Cardiac septum (tissue), 1 donor: Measurements from ENCODE around the gene TMEM191B. TPM values are rescaled to one million over a fixed set of nuclear protein-coding genes. Genes with fewer than 3 reads are reported as not detected.
"Not testable (repeated sequence)": the region's sequence is repeated elsewhere in the genome, so short reads cannot be mapped to it uniquely, and the experiment has no call there.

Source experiments
- DNase-seq: peaks from one replicate; pipeline ENCODE4 v3.0.0-alpha.2; 2020; ENCODE audit warnings: low spot score
- intact Hi-C: fragments of 100-400 bp; cut with DNase I; formaldehyde crosslinking; loops from one replicate; pipeline ENCODE4 v1.14.0; 2022
- total RNA-seq: library from RNA; stranded (reverse); fragmentation: NEBNext Ultra II Directional; extraction: Animal tissue kit (Norgen Biotek cat#: 25700); gene quantifications from one replicate; pipeline ENCODE4 v1.2.1, GENCODE V29; 2021
- donor health status: DM: no; HTN: no; CAD: no.

The TMEM191B gene
- total RNA-seq, 1 donor from 2014 or later, result 0.62 TPM

DNA sequence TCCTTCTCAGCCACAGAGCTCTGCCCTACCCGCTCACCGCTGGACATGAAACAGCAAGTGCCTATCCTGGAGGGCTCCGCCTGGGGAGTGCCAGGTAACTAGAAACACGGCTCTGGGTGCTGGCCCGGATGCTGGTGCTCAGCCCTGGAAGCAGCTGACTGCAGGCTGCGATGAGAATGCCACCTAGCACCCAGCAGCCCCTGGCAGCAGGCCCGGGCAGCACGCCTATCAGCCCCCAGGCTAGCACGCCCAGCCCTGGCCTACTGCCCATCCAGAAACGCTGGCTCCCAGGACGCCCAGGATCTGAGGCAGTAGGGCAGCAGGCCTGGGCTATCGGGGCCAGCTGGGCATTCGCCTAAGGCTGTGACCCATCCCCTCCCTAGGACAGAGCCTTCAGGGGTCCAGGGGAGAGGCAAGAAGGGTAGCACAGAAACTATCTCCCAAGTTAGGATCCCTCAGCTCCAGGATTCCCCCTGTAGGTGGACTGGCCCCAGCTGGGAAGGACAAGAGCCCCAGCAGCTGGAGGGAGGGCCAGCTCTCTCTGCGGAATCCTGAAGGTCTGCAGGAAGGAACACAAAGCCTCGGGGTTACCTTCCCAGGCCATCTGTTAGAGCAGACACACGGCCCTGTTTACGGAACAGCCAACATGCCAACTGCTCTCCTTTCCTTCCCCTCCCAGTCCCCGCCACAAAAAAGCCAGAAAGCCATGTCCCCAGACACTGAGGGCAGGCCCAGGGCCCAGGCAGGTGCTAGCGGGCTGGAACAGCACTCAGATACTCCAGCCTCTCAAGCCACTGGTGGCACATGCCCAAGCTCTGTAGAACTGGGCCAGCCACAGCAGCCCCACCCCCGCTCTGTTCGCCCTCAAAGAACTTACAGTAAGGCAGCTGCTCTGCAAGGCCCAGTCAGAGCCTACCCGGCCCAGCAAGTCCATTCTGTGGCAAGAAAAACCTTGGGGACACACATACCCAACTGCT, 27.0 kb downstream of the TMEM191B start:
- intact Hi-C loops, result not testable (repeated sequence)

GRCh38 chr22:18558516-18558915, 30.9 kb downstream of the TMEM191B start:
- DNase-seq, intact Hi-C loops: not testable (repeated sequence)

More for the DNA sequence above, 27.0 kb downstream of the TMEM191B start:
- DNase-seq, result not testable (repeated sequence)

DNA sequence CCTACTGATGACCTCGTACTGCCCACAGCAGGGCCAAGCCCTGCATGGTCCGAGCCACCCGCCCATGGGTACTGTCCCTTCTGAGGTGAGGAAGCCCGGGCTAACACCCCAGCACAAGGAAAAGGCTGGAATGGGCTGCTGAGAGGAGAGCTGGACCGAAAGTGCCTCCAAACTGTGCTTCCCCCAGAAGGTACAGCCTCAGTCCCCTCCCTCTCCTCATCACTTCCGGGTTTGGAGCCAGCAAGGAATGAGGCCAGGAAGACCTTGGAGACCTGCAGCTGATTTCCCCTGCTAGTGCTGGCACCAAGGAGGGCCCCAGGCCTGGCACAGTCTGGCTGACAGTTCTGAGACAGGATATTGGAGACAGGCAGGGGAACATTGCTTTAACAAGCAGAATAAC, 31.3 kb downstream of the TMEM191B start:
- intact Hi-C loops, DNase-seq: not testable (repeated sequence)

DNA sequence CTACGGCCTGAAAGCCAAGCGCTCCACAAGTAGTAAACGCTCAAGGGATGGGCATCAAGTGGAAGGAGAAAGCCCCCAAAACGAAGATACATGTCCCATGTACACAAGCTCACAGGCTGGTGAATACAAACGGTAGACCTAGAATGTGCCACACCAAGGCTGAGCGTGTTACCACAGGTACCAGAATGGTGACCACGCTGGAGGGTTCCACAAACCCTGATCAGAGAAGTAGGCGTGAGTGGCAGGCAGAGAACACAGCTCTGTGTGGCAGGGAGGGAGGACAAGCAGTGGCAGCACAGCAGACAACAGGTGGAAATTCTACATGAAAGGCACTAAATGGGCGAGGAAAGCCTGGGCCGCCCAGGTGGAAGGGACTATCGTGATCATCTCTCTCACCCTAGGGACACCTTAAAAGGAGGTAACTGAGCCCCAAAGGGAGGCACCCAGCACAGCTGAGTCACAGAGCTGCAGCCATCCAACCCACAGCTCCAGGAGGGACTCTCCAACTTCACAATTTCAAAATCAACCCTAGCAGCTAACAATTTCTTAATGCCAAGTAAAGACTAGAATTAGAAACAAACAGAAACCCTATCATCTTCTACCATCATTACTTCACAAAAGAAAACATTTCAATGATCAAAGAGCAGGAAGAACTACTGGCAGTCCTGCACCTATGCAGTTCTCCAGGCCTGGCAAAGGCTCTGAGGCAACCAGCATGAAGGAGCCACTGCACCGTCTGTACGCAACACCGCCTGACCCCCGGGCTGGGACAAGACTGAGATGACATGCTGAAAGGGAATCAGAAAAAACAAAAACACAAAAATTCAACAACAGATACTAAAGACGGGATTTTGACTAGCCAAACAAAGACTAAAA, 32.7 kb downstream of the TMEM191B start:
- intact Hi-C loops, DNase-seq: not testable (repeated sequence)

DNA sequence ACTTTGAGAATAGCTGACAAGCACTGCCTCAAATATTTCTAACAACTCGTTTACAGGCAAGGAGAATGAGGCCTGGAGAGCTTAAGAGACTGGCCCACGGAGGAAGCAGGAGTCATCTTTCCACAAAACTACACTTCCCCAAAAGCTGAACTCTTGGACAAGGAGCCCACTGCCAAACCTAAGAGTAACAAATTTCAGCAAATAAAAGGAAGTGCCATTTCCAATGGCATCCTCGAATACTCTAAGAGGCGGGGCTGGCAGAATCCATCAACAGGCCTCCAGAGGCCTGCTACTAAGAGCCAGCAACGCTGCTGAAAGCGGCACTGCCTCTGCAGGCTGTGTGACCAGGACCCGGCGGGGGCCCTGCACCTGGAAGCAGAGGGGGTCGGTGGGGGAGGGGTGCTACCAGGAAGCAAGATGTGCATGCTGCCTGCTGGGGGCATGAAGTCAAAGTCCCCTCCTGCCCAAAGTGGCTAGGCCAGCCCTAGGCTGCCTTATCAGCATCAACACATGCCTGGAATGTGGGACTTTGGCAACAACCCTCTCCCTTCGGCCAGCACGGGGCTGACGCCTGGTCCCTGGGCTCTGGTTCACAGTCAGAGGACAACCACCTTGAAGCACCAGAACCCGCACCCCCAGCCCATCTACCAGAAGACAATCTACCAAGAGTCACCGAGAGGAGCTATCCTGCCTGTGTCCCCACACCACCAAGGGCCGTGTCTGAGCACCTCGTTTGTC, 43.1 kb downstream of the TMEM191B start:
- DNase-seq, intact Hi-C loops: not testable (repeated sequence)

DNA sequence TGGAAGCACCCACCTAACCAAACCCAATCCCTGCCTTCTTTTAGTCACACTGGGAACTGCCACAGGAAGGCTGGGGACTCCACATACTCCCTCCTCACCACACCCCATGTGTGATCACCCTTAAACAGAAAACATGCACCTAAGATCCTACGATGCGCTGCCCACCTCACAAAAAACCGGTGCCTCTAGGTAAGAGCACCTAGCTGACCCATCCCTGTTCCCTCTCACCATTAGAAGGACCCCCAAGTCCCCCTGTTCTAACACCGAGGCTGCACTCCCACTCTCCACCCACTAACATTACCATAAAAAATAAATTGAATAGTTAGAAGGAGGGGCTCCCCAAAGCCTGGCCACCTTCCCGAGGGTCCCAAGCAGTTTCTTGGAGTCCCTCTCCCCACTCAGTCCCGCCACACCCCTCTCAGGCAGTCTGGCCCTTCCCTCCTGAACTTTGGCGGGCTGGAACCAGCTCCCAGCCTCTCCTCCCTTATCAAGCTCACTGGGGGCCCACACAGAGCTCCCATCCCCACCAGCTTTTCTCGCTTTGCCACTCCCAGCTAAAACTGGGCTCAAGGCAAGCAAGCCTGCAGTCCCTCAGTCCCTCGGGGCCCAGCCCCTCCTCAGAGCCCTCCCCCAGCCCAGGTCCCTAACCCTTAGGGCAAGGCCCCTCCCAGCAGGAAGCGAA, 46.0 kb downstream of the TMEM191B start:
- intact Hi-C loops, DNase-seq: not testable (repeated sequence)

DNA sequence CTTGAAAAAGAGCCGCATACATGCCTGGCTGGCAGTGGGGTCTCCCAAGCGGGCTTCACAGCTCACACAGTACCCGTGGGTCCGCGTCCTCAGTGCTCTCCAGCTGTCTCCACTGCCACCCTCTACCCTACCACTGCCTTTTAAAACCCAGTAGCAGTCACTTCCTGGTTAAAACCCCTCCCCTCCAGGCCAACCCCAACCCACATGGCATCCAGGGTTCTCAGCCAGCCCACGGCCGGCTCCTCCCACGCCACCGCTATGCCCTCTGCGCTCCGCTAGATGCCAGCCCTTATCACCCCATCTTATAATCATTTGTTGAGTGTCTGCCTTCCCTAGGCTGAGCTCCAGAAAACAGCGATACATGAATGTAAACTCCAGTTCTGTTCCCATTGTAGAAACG, 47.0 kb downstream of the TMEM191B start:
- DNase-seq, intact Hi-C loops: not testable (repeated sequence)

- intact Hi-C loops, DNase-seq: not testable (repeated sequence)
These were observed 48.1 kb downstream of the TMEM191B start for GRCh38 chr22:18575686-18576085.

DNA sequence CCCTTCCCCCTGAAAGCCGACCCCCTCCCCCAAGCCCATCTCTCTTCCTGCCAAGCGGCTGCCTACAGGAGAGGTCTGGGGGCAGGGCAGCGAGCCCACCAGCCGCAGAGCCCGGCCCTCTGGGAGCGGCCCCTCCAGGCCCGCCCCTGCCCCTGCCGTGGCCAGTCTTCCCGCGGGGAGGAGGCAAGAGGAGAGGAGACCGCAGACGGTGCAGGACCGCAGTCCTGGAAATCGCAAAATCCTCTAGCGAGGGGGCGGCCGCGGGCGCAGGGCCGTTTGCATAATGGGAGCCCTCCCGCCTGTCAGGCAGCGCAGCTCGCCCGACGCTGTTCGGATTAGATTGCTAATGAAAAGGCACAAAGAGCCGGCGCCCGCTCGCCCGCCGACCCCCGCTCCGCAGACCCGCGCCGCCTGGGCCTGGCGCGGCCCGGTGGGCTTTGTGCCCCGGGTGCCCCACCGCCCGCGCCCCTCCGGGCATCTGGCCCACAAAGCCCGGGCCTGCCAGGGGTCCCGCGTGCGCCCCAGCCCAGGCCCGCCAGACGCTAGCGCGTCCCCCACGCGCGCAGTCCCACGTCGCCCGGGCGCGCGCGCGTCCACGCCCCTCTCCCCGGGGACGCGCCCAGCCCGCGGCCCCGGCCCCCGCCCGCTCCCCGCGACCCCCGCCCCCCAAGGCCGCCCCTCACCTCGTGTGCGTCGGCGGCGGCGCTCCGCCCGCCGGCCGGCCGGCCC, 49.7 kb downstream of the TMEM191B start:
- DNase-seq, intact Hi-C loops: not testable (repeated sequence)

DNA sequence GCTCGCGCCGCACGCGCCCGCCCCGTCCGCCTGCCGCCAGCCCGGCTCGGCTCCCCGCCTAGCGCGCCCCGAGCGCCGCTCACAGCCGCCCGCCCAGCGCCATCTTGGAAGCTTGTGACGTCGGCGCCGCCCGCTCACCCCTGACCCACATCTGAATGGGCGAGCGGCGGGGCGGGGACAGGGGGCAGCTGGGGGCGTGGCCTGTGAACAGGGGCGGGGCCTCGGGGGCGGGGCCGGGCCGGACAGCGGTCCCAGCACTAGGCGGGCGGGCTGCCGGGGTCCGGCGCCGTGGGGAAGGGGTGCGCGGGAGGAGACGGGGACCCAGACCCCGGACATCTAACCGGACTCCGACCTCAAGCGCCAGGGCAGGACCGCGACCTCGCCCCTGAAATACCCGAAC, 50.2 kb downstream of the TMEM191B start:
- DNase-seq, intact Hi-C loops: not testable (repeated sequence)

Other genes starting within 250 kb of the TMEM191B start
- not detected for gene GGTLC3, start 9.6 kb upstream of the TMEM191B start, total RNA-seq
- 0.24 TPM for gene RIMBP3, start 84.1 kb downstream of the TMEM191B start, total RNA-seq